Measurements from ENCODE around the gene CRABP1.

The CRABP1 gene

GRCh38 chr15:78360367-78360801 is 20.2 kb downstream of the CRABP1 start:
- no peak for TF ChIP-seq CTCF (IDR thresholded peaks at IDR 0.05; ENCODE audit: control extremely low read depth, extremely low read depth, low read depth, missing control alignments)
- no peak for DNase-seq (ENCODE audit: extremely low spot score)
- POLR2A ChIA-PET = no interaction called here
- CTCF ChIA-PET = no interaction called here

DNA sequence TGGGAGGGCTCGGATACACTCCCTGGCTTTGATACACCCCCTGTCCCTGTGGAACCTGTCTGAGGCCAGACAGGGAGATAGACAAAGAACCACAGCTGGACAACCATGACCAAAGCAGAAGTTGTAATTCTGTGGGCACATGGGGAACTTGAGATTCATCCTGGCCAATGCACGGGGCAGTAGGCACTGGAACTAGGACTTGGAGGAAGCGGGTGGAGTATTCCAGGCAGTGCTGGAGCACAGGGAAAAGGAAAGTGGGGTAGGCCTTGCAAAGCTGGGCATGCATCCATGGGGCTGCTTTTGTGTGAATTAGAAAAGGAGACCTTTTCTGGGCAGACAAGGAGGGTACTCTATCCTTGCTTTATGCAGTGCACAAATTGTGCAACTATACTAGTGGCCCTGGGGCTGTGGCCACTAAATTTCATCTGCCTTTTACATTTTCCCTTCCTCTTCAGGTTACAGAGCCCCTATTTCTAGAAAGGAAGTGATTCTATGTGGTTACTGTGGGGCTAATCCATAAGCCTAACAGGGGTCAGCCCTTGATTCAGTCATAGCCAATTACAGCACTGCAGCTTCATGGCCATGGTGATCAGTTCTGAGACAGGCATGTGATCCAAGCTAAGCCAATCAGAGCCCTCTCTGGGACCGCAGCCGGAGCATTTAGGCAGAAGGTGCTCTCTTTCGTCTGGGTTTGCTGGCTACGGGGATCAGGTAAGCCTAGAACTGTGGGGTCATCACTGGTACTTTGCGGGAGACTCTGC is 21.0 kb downstream of the CRABP1 start:
- ChIA-PET POLR2A (no interaction called here), CTCF (no interaction called here)
- no peak for TF ChIP-seq CTCF (IDR thresholded peaks at IDR 0.05; ENCODE audit: control extremely low read depth, extremely low read depth, low read depth, missing control alignments)
- DNase-seq (ENCODE audit: extremely low spot score) = no peak

DNA sequence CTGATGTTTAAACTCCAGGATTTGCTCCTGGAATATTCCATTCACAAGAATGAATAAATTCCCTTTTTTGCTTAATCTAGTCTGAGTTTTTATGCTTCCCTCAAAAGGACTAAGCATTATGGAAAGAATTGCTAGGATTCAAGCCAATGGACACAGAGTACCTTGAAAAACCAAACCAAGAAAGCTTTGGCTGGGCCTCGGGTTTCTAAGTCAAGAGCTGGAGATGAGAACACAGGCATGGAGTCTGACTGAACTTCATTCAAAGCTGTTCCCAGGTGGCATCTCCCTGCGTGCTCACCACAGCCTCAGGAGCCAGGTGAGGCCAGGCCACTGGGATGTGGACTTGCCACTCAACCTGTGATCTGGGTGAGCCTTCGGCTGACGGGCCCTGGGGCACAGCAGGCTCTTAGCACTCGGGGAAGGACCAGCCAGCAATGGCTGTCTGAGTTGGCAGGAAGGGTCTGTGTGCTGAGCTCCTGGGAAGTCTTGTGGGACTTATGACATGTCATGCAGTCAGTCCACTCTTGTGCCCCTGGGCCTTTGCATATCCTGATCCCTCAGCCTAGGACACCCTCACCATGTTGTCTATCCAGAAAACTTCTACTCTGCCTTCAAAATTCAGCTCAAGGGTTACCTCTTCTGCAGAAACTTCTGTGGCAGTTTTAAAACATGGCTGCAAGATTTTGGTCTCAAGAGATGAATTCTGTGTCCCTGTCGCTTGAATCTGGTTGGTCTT is 21.8 kb downstream of the CRABP1 start:
- CTCF ChIA-PET = no interaction called here
- no peak for TF ChIP-seq CTCF (IDR thresholded peaks at IDR 0.05; ENCODE audit: control extremely low read depth, extremely low read depth, low read depth, missing control alignments)
- no peak for DNase-seq (ENCODE audit: extremely low spot score)
- POLR2A ChIA-PET = interaction anchor here (0.5 kb wide), 1 partner anchor 142 kb away, joined by 3 read pairs; no protein-coding TSS in a partner anchor

DNA sequence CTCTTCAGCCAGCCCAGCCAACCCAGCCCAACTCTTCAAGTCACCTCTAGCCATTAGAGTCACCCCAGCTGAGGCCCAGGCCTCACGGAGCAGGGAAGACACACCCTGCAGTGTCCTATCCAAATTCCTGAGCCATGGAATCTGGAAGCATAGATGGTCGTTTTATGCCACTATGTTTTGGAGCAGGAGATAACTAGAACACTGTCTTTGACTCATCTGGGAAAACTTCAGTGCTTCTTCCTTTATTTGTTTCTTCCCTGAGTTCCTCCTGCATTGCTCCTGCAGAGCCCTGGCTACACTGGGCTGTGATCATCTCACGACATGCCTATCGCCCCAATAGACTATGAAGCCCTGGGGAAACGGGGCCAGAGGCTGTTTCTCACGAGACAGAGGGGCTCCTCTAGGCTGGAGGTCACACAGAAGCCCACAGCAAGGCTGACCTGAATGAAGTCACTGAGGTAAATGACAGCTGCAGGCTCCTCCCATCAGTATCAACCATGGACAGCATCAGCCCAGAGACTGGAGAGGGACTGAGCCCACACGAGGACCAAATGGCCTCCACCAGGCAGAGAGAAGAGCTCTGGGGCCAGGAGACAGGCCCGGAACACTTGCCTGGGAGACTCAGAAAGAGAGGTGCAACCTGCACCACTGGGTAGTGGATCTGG is 22.7 kb downstream of the CRABP1 start:
- no peak for TF ChIP-seq CTCF (IDR thresholded peaks at IDR 0.05; ENCODE audit: control extremely low read depth, extremely low read depth, low read depth, missing control alignments)
- ChIA-PET POLR2A (no interaction called here), CTCF (no interaction called here)
- no peak for DNase-seq (ENCODE audit: extremely low spot score)

DNA sequence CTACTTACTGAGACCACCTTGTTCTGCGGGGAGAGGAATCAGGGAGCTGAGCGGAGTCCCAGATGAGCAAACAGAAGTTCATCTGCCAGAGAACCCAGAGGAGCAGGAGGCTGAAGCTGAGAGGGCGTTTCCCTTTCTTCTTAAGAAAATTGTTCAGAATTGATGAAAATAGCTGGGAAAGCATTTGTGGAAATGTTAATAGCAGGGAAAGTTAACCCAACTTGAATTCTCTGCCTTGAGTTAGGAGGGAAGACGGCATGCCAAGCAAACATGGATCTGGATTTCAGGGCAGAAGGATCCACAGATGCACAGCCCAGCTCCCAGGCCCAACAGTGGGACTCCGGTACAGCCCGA is 23.2 kb downstream of the CRABP1 start:
- ChIA-PET POLR2A (no interaction called here), CTCF (no interaction called here)
- no peak for DNase-seq (ENCODE audit: extremely low spot score)
- TF ChIP-seq CTCF (IDR thresholded peaks at IDR 0.05; ENCODE audit: control extremely low read depth, extremely low read depth, low read depth, missing control alignments) = no peak

- no peak for TF ChIP-seq CTCF (IDR thresholded peaks at IDR 0.05; ENCODE audit: control extremely low read depth, extremely low read depth, low read depth, missing control alignments)
- ChIA-PET POLR2A (no interaction called here), CTCF (interaction anchor here (1.1 kb wide), 1 partner anchor 58 kb away, joined by 3 read pairs; no protein-coding TSS in a partner anchor)
- no peak for DNase-seq (ENCODE audit: extremely low spot score)
These were observed 24.1 kb downstream of the CRABP1 start for GRCh38 chr15:78364233-78364632.
